GM15510 (cell line): ENCODE measurements around the gene CCDC144A.
"Not testable (repeated sequence)": the region's sequence is repeated elsewhere in the genome, so short reads cannot be mapped to it uniquely, and the experiment has no call there.

Source experiments
- POLR2A ChIP-seq: IDR thresholded peaks from 3 replicates; pipeline ENCODE4 v1.6.1; 2011; ENCODE audit warnings: borderline replicate concordance; ENCODE audit not compliant: insufficient read length; ENCODE audit errors: extremely low read depth

The CCDC144A gene, protein sequence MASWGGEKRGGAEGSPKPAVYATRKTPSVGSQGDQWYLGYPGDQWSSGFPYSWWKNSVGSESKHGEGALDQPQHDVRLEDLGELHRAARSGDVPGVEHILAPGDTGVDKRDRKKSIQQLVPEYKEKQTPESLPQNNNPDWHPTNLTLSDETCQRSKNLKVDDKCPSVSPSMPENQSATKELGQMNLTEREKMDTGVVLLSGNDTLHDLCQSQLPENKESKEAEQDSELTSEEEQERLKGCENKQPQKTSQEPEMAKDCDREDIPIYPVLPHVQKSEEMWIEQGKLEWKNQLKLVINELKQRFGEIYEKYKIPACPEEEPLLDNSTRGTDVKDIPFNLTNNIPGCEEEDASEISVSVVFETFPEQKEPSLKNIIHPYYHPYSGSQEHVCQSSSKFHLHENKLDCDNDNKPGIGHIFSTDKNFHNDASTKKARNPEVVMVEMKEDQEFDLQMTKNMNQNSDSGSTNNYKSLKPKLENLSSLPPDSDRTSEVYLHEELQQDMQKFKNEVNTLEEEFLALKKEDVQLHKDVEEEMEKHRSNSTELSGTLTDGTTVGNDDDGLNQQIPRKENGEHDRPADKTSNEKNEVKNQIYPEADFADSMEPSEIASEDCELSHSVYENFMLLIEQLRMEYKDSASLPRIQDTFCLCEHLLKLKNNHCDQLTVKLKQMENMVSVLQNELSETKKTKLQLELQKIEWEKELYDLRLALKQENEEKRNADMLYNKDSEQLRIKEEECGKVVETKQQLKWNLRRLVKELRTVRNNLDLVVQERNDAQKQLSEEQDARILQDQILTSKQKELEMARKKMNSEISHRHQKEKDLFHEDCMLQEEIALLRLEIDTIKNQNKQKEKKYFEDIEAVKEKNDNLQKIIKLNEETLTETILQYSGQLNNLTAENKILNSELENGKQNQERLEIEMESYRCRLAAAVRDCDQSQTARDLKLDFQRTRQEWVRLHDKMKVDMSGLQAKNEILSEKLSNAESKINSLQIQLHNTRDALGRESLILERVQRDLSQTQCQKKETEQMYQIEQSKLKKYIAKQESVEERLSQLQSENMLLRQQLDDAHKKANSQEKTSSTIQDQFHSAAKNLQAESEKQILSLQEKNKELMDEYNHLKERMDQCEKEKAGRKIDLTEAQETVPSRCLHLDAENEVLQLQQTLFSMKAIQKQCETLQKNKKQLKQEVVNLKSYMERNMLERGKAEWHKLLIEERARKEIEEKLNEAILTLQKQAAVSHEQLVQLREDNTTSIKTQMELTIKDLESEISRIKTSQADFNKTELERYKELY (N-terminal part only)

GRCh38 chr17:16689731-16690281 lies at the start of gene CCDC144A:
Gene CCDC144A, plus strand, starts transcription at chr17:16690241. Its CDS starts 160 bp downstream, at chr17:16690401.
- TF ChIP-seq POLR2A = not testable (repeated sequence)

- no peak for TF ChIP-seq POLR2A
Observed at GRCh38 chr17:16649585-16649984, 40.5 kb upstream of the CCDC144A start.

- no peak for TF ChIP-seq POLR2A
Observed at GRCh38 chr17:16652252-16652651, 37.8 kb upstream of the CCDC144A start.

GRCh38 chr17:16652847-16653366 lies 37.1 kb upstream of the CCDC144A start:
- TF ChIP-seq POLR2A = no peak

DNA sequence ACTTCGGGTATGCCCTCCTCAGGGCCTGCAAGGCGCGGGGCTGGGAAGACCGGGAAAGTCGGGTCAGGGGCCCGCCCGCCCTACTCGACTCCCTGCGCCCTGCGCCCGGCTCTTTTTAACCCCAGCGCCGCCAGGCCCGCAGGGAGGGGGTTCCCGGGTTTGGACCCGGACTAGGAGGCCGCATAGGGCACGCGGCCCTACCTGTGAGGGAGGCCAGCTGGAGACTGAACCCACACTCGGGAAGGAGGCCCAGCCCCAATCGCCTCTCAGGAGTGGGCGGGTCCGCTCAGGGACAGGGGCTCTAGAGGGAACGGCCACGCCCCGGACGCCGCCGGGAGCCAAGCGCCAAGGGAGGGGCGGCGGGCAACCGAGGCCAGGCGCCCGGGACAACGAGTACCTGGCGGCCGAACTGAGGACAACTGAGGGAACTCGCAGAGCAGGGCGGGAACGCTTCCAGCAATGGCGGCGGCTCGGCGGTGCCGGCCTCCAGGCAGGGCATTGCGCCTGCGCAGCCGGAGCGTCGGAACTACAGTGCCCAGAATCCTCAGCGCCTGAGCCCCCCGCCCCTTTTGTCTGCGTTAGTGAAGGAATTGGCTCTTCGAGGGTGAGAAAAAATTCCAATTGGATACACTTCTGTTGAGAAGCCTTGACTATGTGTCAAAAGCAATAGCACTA lies 36.5 kb upstream of the CCDC144A start, which contains the start of gene ZNF624:
Gene ZNF624 (minus strand): TSS at position 484 of the 675 bp plus-strand sequence.
- TF ChIP-seq POLR2A = peak; percentile 73

GRCh38 chr17:16661217-16661616 lies 28.8 kb upstream of the CCDC144A start:
- TF ChIP-seq POLR2A = no peak

- no peak for TF ChIP-seq POLR2A
Observed at GRCh38 chr17:16662936-16663335, 27.1 kb upstream of the CCDC144A start.

- no peak for TF ChIP-seq POLR2A
Observed at GRCh38 chr17:16676676-16677268, 13.3 kb upstream of the CCDC144A start.

DNA sequence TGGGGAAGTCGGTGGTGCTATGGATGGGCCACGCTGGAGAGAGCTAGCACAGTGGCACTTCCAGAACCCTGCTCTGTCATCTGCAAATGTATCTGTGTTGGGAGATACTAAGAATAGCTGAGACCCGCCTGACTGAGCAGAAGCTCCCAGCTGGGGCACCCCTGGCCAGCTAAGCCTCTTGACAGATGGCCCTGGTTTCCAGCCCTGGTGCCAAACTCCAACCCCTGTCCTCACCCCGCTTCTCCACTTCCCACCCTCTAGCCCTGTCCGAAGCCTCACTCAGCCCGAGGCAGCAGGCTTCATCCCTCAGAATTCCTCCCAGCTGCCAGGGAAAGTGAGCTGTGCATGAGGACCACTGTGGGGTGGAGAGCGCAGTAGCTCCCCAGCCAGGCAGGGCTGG lies 124.4 kb downstream of the CCDC144A start:
- TF ChIP-seq POLR2A = no peak

GRCh38 chr17:16817201-16817600 lies 127.2 kb downstream of the CCDC144A start:
- TF ChIP-seq POLR2A = no peak

GRCh38 chr17:16818340-16818739 lies 128.3 kb downstream of the CCDC144A start:
- TF ChIP-seq POLR2A = no peak

- TF ChIP-seq POLR2A = no peak
Observed at GRCh38 chr17:16818821-16819683, 129.0 kb downstream of the CCDC144A start.
